Keratinocyte (primary cell): ENCODE data around the gene IGF2BP1.

Source experiments
- CTCF ChIP-seq, 3 experiments: IDR thresholded peaks in 1 of 3; conservative IDR thresholded peaks in 1 of 3; optimal IDR thresholded peaks in 1 of 3; 2 replicates in 2 of 3; 3 replicates in 1 of 3; pipeline versions ENCODE3 to v1.5.1; 2011; ENCODE audit warnings: low read length in 3 of 3, mild to moderate bottlenecking in 3 of 3, moderate library complexity in 2 of 3, control low read depth in 1 of 3, inconsistent platforms in 1 of 3; ENCODE audit not compliant: insufficient read depth in 2 of 3; ENCODE audit errors: extremely low read depth in 1 of 3
- EZH2 ChIP-seq: IDR thresholded peaks from one replicate; pipeline ENCODE4 v1.6.1; 2012; ENCODE audit warnings: inconsistent platforms, mild to moderate bottlenecking, low read length, moderate library complexity

GRCh38 chr17:48989100-48989499 is 8.1 kb upstream of the IGF2BP1 start:
- TF ChIP-seq CTCF (optimal IDR thresholded peaks at IDR 0.05 in 1 of 3, IDR thresholded peaks at IDR 0.05 in 1 of 3, conservative IDR thresholded peaks at IDR 0.05 in 1 of 3; ENCODE audit: extremely low read depth in 1 of 3, insufficient read depth in 2 of 3, low read length in 3 of 3) (no peak), EZH2 (no peak)
